ENCODE results near the gene PDE1C. TPM values are rescaled to one million over a fixed set of nuclear protein-coding genes. Genes with fewer than 3 reads are reported as not detected.

PDE1C gene
- total RNA-seq, 1 experiment from 2014 or later = 14.1 TPM

GRCh38 chr7:31857172-31857571, 213.0 kb downstream of the PDE1C start:
- POLR2A ChIA-PET (ENCODE audit: unreplicated experiment) = no interaction called here
- no TSS peak for BruUV-seq (replicated peaks)
- TF ChIP-seq CTCF (conservative IDR thresholded peaks at IDR 0.05; ENCODE audit: low read depth, low read length) = no peak
- no peak for TF ChIP-seq EZH2 (IDR thresholded peaks at IDR 0.05; ENCODE audit: low read length, unreplicated experiment)
- no peak for TF ChIP-seq EZH2phosphoT487 (IDR thresholded peaks at IDR 0.05; ENCODE audit: borderline replicate concordance, low read length)
- H2AFZ ChIP-seq (ENCODE audit: low read length) = no peak overlapping the region
- ATAC-seq (no peak), DNase-seq (no peak)
- no peaks in the 10 kb centered on the region for H3K9me3 ChIP-seq (ENCODE audit: low read length)
- no peak overlapping the region for H3K9ac ChIP-seq (ENCODE audit: low read length)
- no peaks in the 10 kb centered on the region for H3K27me3 ChIP-seq (ENCODE audit: low read length)
- CTCF ChIA-PET = no interaction called here
- no peak overlapping the region for H3K4me3 ChIP-seq (ENCODE audit: low read length)
- H3K4me1 ChIP-seq (ENCODE audit: insufficient read depth, low read length) = peaks cover 10% of the 10 kb centered on the region; the same call in 1 of the 2 replicates
- H3K9me2 ChIP-seq (replicated peaks; ENCODE audit: low read length) = no peaks in the 10 kb centered on the region
- no peaks in the 10 kb centered on the region for H3K36me3 ChIP-seq (ENCODE audit: low read depth, low read length)
- intact Hi-C loops (cut with micrococcal nuclease) = no loop called here
- no peak overlapping the region for H3K4me2 ChIP-seq (ENCODE audit: low read length)
- H3K79me2 ChIP-seq (ENCODE audit: low read length) = no peaks in the 10 kb centered on the region
- H3K27ac ChIP-seq (ENCODE audit: low read length) = no peak overlapping the region
- no peaks in the 10 kb centered on the region for H3F3A ChIP-seq (ENCODE audit: low read length, unreplicated experiment)
- H4K20me1 ChIP-seq (ENCODE audit: low read length) = no peaks in the 10 kb centered on the region

GRCh38 chr7:31856337-31856736, 213.9 kb downstream of the PDE1C start:
- no peaks in the 10 kb centered on the region for H3K79me2 ChIP-seq (ENCODE audit: low read length)
- intact Hi-C loops (cut with micrococcal nuclease) = no loop called here
- no peak overlapping the region for H3K4me2 ChIP-seq (ENCODE audit: low read length)
- DNase-seq (no peak), ATAC-seq (no peak)
- POLR2A ChIA-PET (ENCODE audit: unreplicated experiment) = no interaction called here
- H3K9ac ChIP-seq (ENCODE audit: low read length) = no peak overlapping the region
- no peaks in the 10 kb centered on the region for H3K9me3 ChIP-seq (ENCODE audit: low read length)
- TF ChIP-seq EZH2phosphoT487 (IDR thresholded peaks at IDR 0.05; ENCODE audit: borderline replicate concordance, low read length) (no peak), EZH2 (IDR thresholded peaks at IDR 0.05; ENCODE audit: low read length, unreplicated experiment) (no peak), CTCF (conservative IDR thresholded peaks at IDR 0.05; ENCODE audit: low read depth, low read length) (no peak)
- no peak overlapping the region for H2AFZ ChIP-seq (ENCODE audit: low read length)
- peaks cover 10% of the 10 kb centered on the region; the same call in 1 of the 2 replicates for H3K4me1 ChIP-seq (ENCODE audit: insufficient read depth, low read length)
- H3K27me3 ChIP-seq (ENCODE audit: low read length) = no peaks in the 10 kb centered on the region
- no peak overlapping the region for H3K27ac ChIP-seq (ENCODE audit: low read length)
- H3K36me3 ChIP-seq (ENCODE audit: low read depth, low read length) = no peaks in the 10 kb centered on the region
- BruUV-seq (replicated peaks) = no TSS peak
- CTCF ChIA-PET = no interaction called here
- H3K9me2 ChIP-seq (replicated peaks; ENCODE audit: low read length) = no peaks in the 10 kb centered on the region
- H3K4me3 ChIP-seq (ENCODE audit: low read length) = no peak overlapping the region
- no peaks in the 10 kb centered on the region for H3F3A ChIP-seq (ENCODE audit: low read length, unreplicated experiment)
- H4K20me1 ChIP-seq (ENCODE audit: low read length) = no peaks in the 10 kb centered on the region

- no peak overlapping the region for H3K4me2 ChIP-seq (ENCODE audit: low read length)
- H3K27ac ChIP-seq (ENCODE audit: low read length) = no peak overlapping the region
- ATAC-seq (no peak), DNase-seq (no peak)
- no peak overlapping the region for H3K9ac ChIP-seq (ENCODE audit: low read length)
- CTCF ChIA-PET = no interaction called here
- no TSS peak for BruUV-seq (replicated peaks)
- H4K20me1 ChIP-seq (ENCODE audit: low read length) = no peaks in the 10 kb centered on the region
- no peaks in the 10 kb centered on the region for H3F3A ChIP-seq (ENCODE audit: low read length, unreplicated experiment)
- no peak for TF ChIP-seq EZH2 (IDR thresholded peaks at IDR 0.05; ENCODE audit: low read length, unreplicated experiment)
- TF ChIP-seq EZH2phosphoT487 (IDR thresholded peaks at IDR 0.05; ENCODE audit: borderline replicate concordance, low read length) = no peak
- TF ChIP-seq CTCF (conservative IDR thresholded peaks at IDR 0.05; ENCODE audit: low read depth, low read length) = no peak
- H3K9me3 ChIP-seq (ENCODE audit: low read length) = no peaks in the 10 kb centered on the region
- POLR2A ChIA-PET (ENCODE audit: unreplicated experiment) = interaction anchor here (0.6 to 0.7 kb wide), 2 partner anchors 108 to 583 kb away, joined by 3 read pairs; no protein-coding TSS in a partner anchor
- H3K36me3 ChIP-seq (ENCODE audit: low read depth, low read length) = no peaks in the 10 kb centered on the region
- intact Hi-C loops (cut with micrococcal nuclease) = no loop called here
- H3K4me3 ChIP-seq (ENCODE audit: low read length) = no peak overlapping the region
- no peaks in the 10 kb centered on the region for H3K79me2 ChIP-seq (ENCODE audit: low read length)
- H2AFZ ChIP-seq (ENCODE audit: low read length) = no peak overlapping the region
- no peaks in the 10 kb centered on the region for H3K9me2 ChIP-seq (replicated peaks; ENCODE audit: low read length)
- H3K4me1 ChIP-seq (ENCODE audit: insufficient read depth, low read length) = 0 out of 2 replicates have a peak, but pooled peaks cover 2% of the 10 kb centered on the region
- H3K27me3 ChIP-seq (ENCODE audit: low read length) = no peaks in the 10 kb centered on the region
These were observed 214.7 kb downstream of the PDE1C start for GRCh38 chr7:31855530-31855929.
